ENCODE results near the gene DMRTC2. TPM values are rescaled to one million over a fixed set of nuclear protein-coding genes. Genes with fewer than 3 reads are reported as not detected.

DMRTC2 gene
- total and polyA plus RNA-seq, 2 of the 8 experiments (the other 6 are each of a cell fraction or from before 2014, with no cell fraction given), result not detected

DNA sequence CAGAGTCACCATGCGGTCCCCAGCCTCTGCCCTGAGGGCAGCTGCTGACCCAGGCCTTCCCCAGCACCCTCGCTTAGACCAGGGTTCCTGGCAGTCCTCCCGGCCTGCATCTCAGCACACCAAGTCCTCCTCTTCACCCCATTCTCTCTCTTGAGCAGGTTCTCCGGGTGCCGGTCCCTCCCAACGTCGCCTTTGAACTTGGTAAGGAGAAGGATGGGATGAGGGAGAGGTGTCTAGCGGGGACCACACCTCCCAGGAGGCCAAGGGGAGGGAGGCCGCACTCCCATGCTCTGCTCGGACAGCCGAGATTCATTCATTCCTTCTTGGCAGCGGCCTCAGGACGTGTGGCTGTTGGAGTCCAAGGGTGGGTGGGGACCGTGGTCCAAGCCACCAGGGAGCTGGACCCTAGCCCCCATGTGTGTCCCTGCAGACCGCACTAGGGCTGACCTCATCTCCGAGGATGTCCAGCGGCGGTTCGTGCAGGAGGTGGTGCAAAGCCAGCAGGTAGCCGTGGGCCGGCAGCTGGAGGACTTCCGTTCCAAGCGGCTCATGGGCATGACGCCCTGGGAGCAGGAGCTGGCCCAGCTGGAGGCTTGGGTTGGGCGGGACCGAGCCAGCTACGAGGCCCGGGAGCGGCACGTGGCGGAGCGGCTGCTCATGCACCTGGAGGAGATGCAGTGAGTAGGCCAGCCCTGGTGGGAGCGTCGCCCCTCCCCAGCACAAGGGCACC lies 47.5 kb downstream of the DMRTC2 start:
- Histone ChIP-seq H2BK20ac (ENCODE audit: low read length) (no peak overlapping the region), H3K9ac (replicated peaks in 1 of 4; ENCODE audit: extremely low read depth in 1 of 4, low read depth in 3 of 4, low read length in 3 of 4) (no peak overlapping the region), H4K8ac (ENCODE audit: extremely low read depth, insufficient read depth, low read length) (peak overlapping the region; percentile 14; the same call in 1 of the 2 replicates), H4K20me1 (replicated peaks in 1 of 2; ENCODE audit: control insufficient read depth in 1 of 2, insufficient read depth in 2 of 2, low read length in 2 of 2) (peaks cover 0 to 6% of the 10 kb centered on the region in 2 experiments), H3K4me3 (ENCODE audit: extremely low read depth in 1 of 4, insufficient read depth in 2 of 4, low read depth in 3 of 4, low read length in 4 of 4) (no peak overlapping the region), H2BK5ac (ENCODE audit: low read depth, low read length) (no peak overlapping the region), H3K27me3 (replicated peaks in 1 of 4; ENCODE audit: control insufficient read depth in 3 of 4, extremely low read depth in 1 of 4, insufficient read depth in 3 of 4, low read length in 3 of 4) (no peaks in the 10 kb centered on the region), H3K23ac (ENCODE audit: insufficient read length) (no peak overlapping the region), H4K5ac (ENCODE audit: insufficient read length, low read depth, low read length) (no peak overlapping the region), H3K79me1 (ENCODE audit: low read depth, low read length) (no peaks in the 10 kb centered on the region), H2BK120ac (replicated peaks; ENCODE audit: low read depth, low read length) (no peak overlapping the region), H3K4ac (replicated peaks; ENCODE audit: insufficient read length, low read depth, low read length) (no peak overlapping the region), H3K27ac (ENCODE audit: low read depth, low read length) (no peak overlapping the region), H3K4me2 (ENCODE audit: insufficient read depth in 1 of 2, low read depth in 2 of 2, low read length in 2 of 2) (no peak overlapping the region), H2BK15ac (ENCODE audit: low read length) (no peak overlapping the region), H2AFZ (ENCODE audit: low read length) (no peak overlapping the region), H3K36me3 (ENCODE audit: control insufficient read depth in 2 of 4, insufficient read depth in 4 of 4, low read length in 3 of 4) (peaks cover 0 to 2% (median 0%) of the 10 kb centered on the region in 4 experiments; a peak in 3 of 8 replicates), H3K79me2 (ENCODE audit: control insufficient read depth in 1 of 2, insufficient read depth in 2 of 2, low read length in 2 of 2) (no peaks in the 10 kb centered on the region), H3K23me2 (ENCODE audit: low read depth, low read length) (no peaks in the 10 kb centered on the region), H3K56ac (replicated peaks; ENCODE audit: insufficient read length, low read depth, low read length) (no peak overlapping the region), H3K18ac (ENCODE audit: extremely low read depth, low read length) (no peak overlapping the region), H2BK12ac (ENCODE audit: low read depth, low read length) (no peak overlapping the region), H3K4me1 (replicated peaks in 1 of 4; ENCODE audit: control insufficient read depth in 3 of 4, insufficient read depth in 4 of 4, low read length in 3 of 4) (peaks cover 0 to 15% (median 10%) of the 10 kb centered on the region in 4 experiments; a peak in 6 of 7 replicates), H2AK5ac (ENCODE audit: low read depth, low read length) (no peak overlapping the region), H3K14ac (ENCODE audit: insufficient read length) (no peak overlapping the region), H4K91ac (replicated peaks; ENCODE audit: insufficient read length, low read length) (no peak overlapping the region), H3K9me3 (ENCODE audit: insufficient read depth in 2 of 2, low read depth in 1 of 2, low read length in 1 of 2) (no peaks in the 10 kb centered on the region)
- TF ChIP-seq CHD2 (IDR thresholded peaks at IDR 0.05; ENCODE audit: low read length), result no peak
- TF ChIP-seq EP300 (IDR thresholded peaks at IDR 0.05; ENCODE audit: borderline replicate concordance in 1 of 2, low read depth in 2 of 2, low read length in 2 of 2), result no peak
- peak; percentile 43; the same call in 1 of the 2 replicates for TF ChIP-seq E2F6 (IDR thresholded peaks at IDR 0.05)
- no peak for TF ChIP-seq TAF1 (IDR thresholded peaks at IDR 0.05; ENCODE audit: low read depth, low read length)
- no peak for TF ChIP-seq GTF2F1 (IDR thresholded peaks at IDR 0.05; ENCODE audit: borderline replicate concordance, low read depth, low read length)
- TF ChIP-seq RBBP5 (IDR thresholded peaks at IDR 0.05; ENCODE audit: borderline replicate concordance, low read depth, low read length), result no peak
- ChIA-PET POLR2A (ENCODE audit: partially characterized antibody) (interaction anchor here (1.3 to 13.9 kb wide), 3 partner anchors 14 to 32 kb away, joined by 3 to 298 read pairs (median 6); no protein-coding TSS in a partner anchor), CTCF (ENCODE audit: partially characterized antibody) (interaction anchor here (0.7 to 2.5 kb wide), 4 partner anchors 10 to 66 kb away, joined by 3 to 12 read pairs (median 5); no protein-coding TSS in a partner anchor)
- FAIRE-seq (no peak), DNase-seq (ENCODE audit: low read depth in 1 of 2, low spot score in 2 of 2) (no peak)
- WGBS, 2 experiments (ENCODE audit: extremely low coverage in 1 of 2, insufficient coverage in 1 of 2, insufficient read length in 1 of 2, insufficient replicate concordance in 2 of 2, low coverage in 1 of 2, low lambda C conversion rate in 2 of 2, missing lambda C conversion rate in 1 of 2), result 91% methylated on average over 28 of the region's 34 CpGs; no CpG with 5 or more reads in 1 of the 2 experiments
